ENCODE results near the gene POPDC3.

POPDC3 gene

GRCh38 chr6:105194591-105194990 is 14.8 kb upstream of the POPDC3 start:
- TF ChIP-seq CTCF (conservative IDR thresholded peaks at IDR 0.05; ENCODE audit: low read length): no peak
- DNase-seq (ENCODE audit: low read depth): no peak
- H3K4me3 ChIP-seq (ENCODE audit: low read length): no peak overlapping the region

GRCh38 chr6:105194106-105194505 is 14.3 kb upstream of the POPDC3 start:
- H3K4me3 ChIP-seq (ENCODE audit: low read length): no peak overlapping the region
- DNase-seq (ENCODE audit: low read depth): peak; percentile 73
- TF ChIP-seq CTCF (conservative IDR thresholded peaks at IDR 0.05; ENCODE audit: low read length): no peak

- no peak overlapping the region for H3K4me3 ChIP-seq (ENCODE audit: low read length)
- TF ChIP-seq CTCF (conservative IDR thresholded peaks at IDR 0.05; ENCODE audit: low read length): no peak
- peak; percentile 98 for DNase-seq (ENCODE audit: low read depth)
Observed at GRCh38 chr6:105193647-105194046, 13.8 kb upstream of the POPDC3 start.

- peak; percentile 95 for DNase-seq (ENCODE audit: low read depth)
- no peak for TF ChIP-seq CTCF (conservative IDR thresholded peaks at IDR 0.05; ENCODE audit: low read length)
- H3K4me3 ChIP-seq (ENCODE audit: low read length): no peak overlapping the region
Observed at GRCh38 chr6:105192707-105193465, 13.1 kb upstream of the POPDC3 start.

GRCh38 chr6:105191351-105191750 is 11.5 kb upstream of the POPDC3 start:
- no peak overlapping the region for H3K4me3 ChIP-seq (ENCODE audit: low read length)
- no peak for DNase-seq (ENCODE audit: low read depth)
- no peak for TF ChIP-seq CTCF (conservative IDR thresholded peaks at IDR 0.05; ENCODE audit: low read length)

- DNase-seq (ENCODE audit: low read depth): no peak
- no peak overlapping the region for H3K4me3 ChIP-seq (ENCODE audit: low read length)
- TF ChIP-seq CTCF (conservative IDR thresholded peaks at IDR 0.05; ENCODE audit: low read length): no peak
Observed at GRCh38 chr6:105189026-105189820, 9.4 kb upstream of the POPDC3 start.

GRCh38 chr6:105188251-105188650 is 8.4 kb upstream of the POPDC3 start:
- DNase-seq (ENCODE audit: low read depth): no peak
- H3K4me3 ChIP-seq (ENCODE audit: low read length): no peak overlapping the region
- TF ChIP-seq CTCF (conservative IDR thresholded peaks at IDR 0.05; ENCODE audit: low read length): no peak
